SH-SY5Y (cell line): ENCODE measurements around the gene CPED1.

Experiments used
- GATA2 ChIP-seq: IDR thresholded peaks from 2 replicates; pipeline ENCODE4 v1.6.1; 2011; ENCODE audit warnings: mild to moderate bottlenecking, low read depth, low read length
- GATA3 ChIP-seq: IDR thresholded peaks from 2 replicates; pipeline ENCODE4 v1.6.1; 2011; ENCODE audit warnings: low read depth, mild to moderate bottlenecking, low read length, moderate library complexity

GRCh38 chr7:121262969-121263368 lies 274.5 kb downstream of the CPED1 start:
- TF ChIP-seq GATA2 (no peak), GATA3 (no peak)
